ENCODE measurements around the gene ITIH5.
"Not testable (repeated sequence)": the region's sequence is repeated elsewhere in the genome, so short reads cannot be mapped to it uniquely, and the experiment has no call there.

ITIH5 gene

GRCh38 chr10:7700577-7701125 is 33.9 kb upstream of the ITIH5 start:
- Histone ChIP-seq H3K27ac (no peak overlapping the region), H3K4me3 (no peak overlapping the region)
- no peak for TF ChIP-seq CTCF (IDR thresholded peaks at IDR 0.05)
- DNase-seq (ENCODE audit: low spot score), result no peak

GRCh38 chr10:7697426-7697825 is 30.7 kb upstream of the ITIH5 start:
- TF ChIP-seq CTCF (IDR thresholded peaks at IDR 0.05), result no peak
- H3K4me3 ChIP-seq, result no peak overlapping the region
- no peak for DNase-seq (ENCODE audit: low spot score)
- peak overlapping the region; percentile 6 to 76 for H3K27ac ChIP-seq

- no peak for TF ChIP-seq CTCF (IDR thresholded peaks at IDR 0.05)
- DNase-seq (ENCODE audit: low spot score), result no peak
- H3K27ac ChIP-seq, result peak overlapping the region; percentile 6 to 40
- H3K4me3 ChIP-seq, result no peak overlapping the region
Observed at GRCh38 chr10:7696545-7696944, 29.8 kb upstream of the ITIH5 start.

- not testable (repeated sequence) for DNase-seq (ENCODE audit: low spot score); H3K4me3 ChIP-seq; H3K27ac ChIP-seq
Observed at GRCh38 chr10:7693194-7693593, 26.4 kb upstream of the ITIH5 start.

- not testable (repeated sequence) for H3K4me3 ChIP-seq; DNase-seq (ENCODE audit: low spot score); H3K27ac ChIP-seq
Observed at GRCh38 chr10:7692368-7692767, 25.6 kb upstream of the ITIH5 start.

GRCh38 chr10:7690885-7691597 is 24.3 kb upstream of the ITIH5 start:
- H3K27ac ChIP-seq; H3K4me3 ChIP-seq; DNase-seq (ENCODE audit: low spot score): not testable (repeated sequence)

- no peak for DNase-seq (ENCODE audit: low spot score)
- no peak overlapping the region for H3K27ac ChIP-seq
- no peak overlapping the region for H3K4me3 ChIP-seq
- TF ChIP-seq CTCF (IDR thresholded peaks at IDR 0.05), result no peak
Observed at GRCh38 chr10:7689591-7689990, 22.8 kb upstream of the ITIH5 start.

GRCh38 chr10:7687228-7687907 is 20.6 kb upstream of the ITIH5 start:
- Histone ChIP-seq H3K4me3 (no peak overlapping the region), H3K27ac (no peak overlapping the region)
- peak; percentile 81 for DNase-seq (ENCODE audit: low spot score)
- TF ChIP-seq CTCF (IDR thresholded peaks at IDR 0.05), result peak; percentile 71
